Measurements from ENCODE around the gene SUN3.

DNA sequence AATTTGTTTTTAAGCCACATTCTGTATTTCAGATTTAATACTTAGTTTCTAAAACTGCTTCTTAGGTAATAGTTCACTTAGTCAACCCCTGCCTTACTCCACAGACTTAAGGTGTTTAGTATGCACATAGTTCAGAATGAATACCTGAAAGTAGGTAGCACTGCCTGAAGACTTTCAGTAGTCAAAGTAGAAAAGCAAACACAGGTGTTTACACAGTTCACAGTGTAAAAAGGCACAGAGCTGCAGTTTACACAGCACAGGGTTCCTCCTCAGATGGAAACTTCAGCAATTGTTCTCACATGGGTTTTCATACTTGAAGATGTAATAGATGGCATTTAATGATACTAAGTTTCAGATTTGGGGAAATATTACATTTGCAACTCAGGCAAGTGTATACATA, 77.5 kb downstream of the SUN3 start:
- TF ChIP-seq, protein P1, sequence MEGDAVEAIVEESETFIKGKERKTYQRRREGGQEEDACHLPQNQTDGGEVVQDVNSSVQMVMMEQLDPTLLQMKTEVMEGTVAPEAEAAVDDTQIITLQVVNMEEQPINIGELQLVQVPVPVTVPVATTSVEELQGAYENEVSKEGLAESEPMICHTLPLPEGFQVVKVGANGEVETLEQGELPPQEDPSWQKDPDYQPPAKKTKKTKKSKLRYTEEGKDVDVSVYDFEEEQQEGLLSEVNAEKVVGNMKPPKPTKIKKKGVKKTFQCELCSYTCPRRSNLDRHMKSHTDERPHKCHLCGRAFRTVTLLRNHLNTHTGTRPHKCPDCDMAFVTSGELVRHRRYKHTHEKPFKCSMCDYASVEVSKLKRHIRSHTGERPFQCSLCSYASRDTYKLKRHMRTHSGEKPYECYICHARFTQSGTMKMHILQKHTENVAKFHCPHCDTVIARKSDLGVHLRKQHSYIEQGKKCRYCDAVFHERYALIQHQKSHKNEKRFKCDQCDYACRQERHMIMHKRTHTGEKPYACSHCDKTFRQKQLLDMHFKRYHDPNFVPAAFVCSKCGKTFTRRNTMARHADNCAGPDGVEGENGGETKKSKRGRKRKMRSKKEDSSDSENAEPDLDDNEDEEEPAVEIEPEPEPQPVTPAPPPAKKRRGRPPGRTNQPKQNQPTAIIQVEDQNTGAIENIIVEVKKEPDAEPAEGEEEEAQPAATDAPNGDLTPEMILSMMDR (IDR thresholded peaks at IDR 0.05) = no peak
- TF ChIP-seq POLR2A (IDR thresholded peaks at IDR 0.05) = no peak

All from vagina (tissue), 2 donors.